Mesodermal cell (in vitro differentiated cells): ENCODE data around the gene CORO7.

Experiments
- H3K27ac ChIP-seq: 2 replicates; pipeline ENCODE4 v1.7.0; 2013; ENCODE audit warnings: mild to moderate bottlenecking, low read depth, low read length, moderate library complexity; ENCODE audit not compliant: severe bottlenecking
- H3K36me3 ChIP-seq: 2 replicates; pipeline ENCODE4 v1.7.1; 2013; ENCODE audit warnings: mild to moderate bottlenecking, low read length, moderate library complexity; ENCODE audit not compliant: control insufficient read depth, insufficient read depth
- H3K4me1 ChIP-seq: one replicate; pipeline ENCODE4 v1.7.1; 2013; ENCODE audit warnings: mild to moderate bottlenecking, low read length; ENCODE audit not compliant: insufficient read depth, control insufficient read depth, poor library complexity, severe bottlenecking
- H3K4me3 ChIP-seq: 2 replicates; pipeline ENCODE4 v1.7.0; 2013; ENCODE audit warnings: low read length, control low read depth, mild to moderate bottlenecking; ENCODE audit not compliant: insufficient read depth, poor library complexity, severe bottlenecking; ENCODE audit errors: extremely low read depth
- H3K9me3 ChIP-seq: 2 replicates; pipeline ENCODE4 v1.7.1; 2013; ENCODE audit warnings: mild to moderate bottlenecking, low read length, moderate library complexity; ENCODE audit not compliant: control insufficient read depth
- WGBS, 2 experiments: methylation state at CpG; one replicate each; pipeline ENCODE4 v1.1.5; 2013; ENCODE audit warnings: missing lambda C conversion rate in 2 of 2; ENCODE audit not compliant: insufficient coverage in 2 of 2; 5-methylcytosine and 5-hydroxymethylcytosine counted together

Gene CORO7

GRCh38 chr16:4330277-4330874 is 86.0 kb downstream of the CORO7 start:
- no peak overlapping the region for H3K4me3 ChIP-seq
- H3K9me3 ChIP-seq: no peaks in the 10 kb centered on the region
- peaks cover 23% of the 10 kb centered on the region for H3K36me3 ChIP-seq
- 59 to 65% methylated on average over 12 to 13 of the region's 14 CpGs for WGBS, 2 experiments
- no peak overlapping the region for H3K27ac ChIP-seq
- H3K4me1 ChIP-seq: peaks cover 27% of the 10 kb centered on the region

- 85 to 86% methylated on average over 11 to 12 of the region's 17 CpGs for WGBS, 2 experiments
- Histone ChIP-seq H3K4me3 (no peak overlapping the region), H3K4me1 (peaks cover 32% of the 10 kb centered on the region), H3K36me3 (peaks cover 13% of the 10 kb centered on the region), H3K27ac (peak overlapping the region; percentile 79), H3K9me3 (no peaks in the 10 kb centered on the region)
Measured at GRCh38 chr16:4328782-4329775, 87.3 kb downstream of the CORO7 start.

GRCh38 chr16:4328046-4328781 is 88.2 kb downstream of the CORO7 start:
- peak overlapping the region; percentile 30 for H3K4me3 ChIP-seq
- WGBS, 2 experiments: 8 to 12% methylated on average over 25 of the region's 30 CpGs
- H3K4me1 ChIP-seq: peaks cover 40% of the 10 kb centered on the region
- peaks cover 8% of the 10 kb centered on the region for H3K36me3 ChIP-seq
- peak overlapping the region; percentile 79 for H3K27ac ChIP-seq
- no peaks in the 10 kb centered on the region for H3K9me3 ChIP-seq

GRCh38 chr16:4327386-4328045 is 88.9 kb downstream of the CORO7 start:
- H3K4me1 ChIP-seq: peaks cover 43% of the 10 kb centered on the region
- peak overlapping the region; percentile 30 for H3K4me3 ChIP-seq
- peaks cover 1% of the 10 kb centered on the region for H3K36me3 ChIP-seq
- 12 to 16% methylated on average over 29 to 30 of the region's 57 CpGs for WGBS, 2 experiments
- H3K27ac ChIP-seq: peak overlapping the region; percentile 79
- H3K9me3 ChIP-seq: no peaks in the 10 kb centered on the region

GRCh38 chr16:4325253-4325758 is 91.1 kb downstream of the CORO7 start:
- Histone ChIP-seq H3K4me1 (peaks cover 50% of the 10 kb centered on the region), H3K9me3 (no peaks in the 10 kb centered on the region), H3K4me3 (no peak overlapping the region), H3K27ac (no peak overlapping the region), H3K36me3 (no peaks in the 10 kb centered on the region)
- 93 to 98% methylated on average over 3 to 4 of the region's 6 CpGs for WGBS, 2 experiments

- WGBS, 2 experiments: 93 to 94% methylated on average over 17 to 21 of the region's 22 CpGs
- no peak overlapping the region for H3K4me3 ChIP-seq
Measured at GRCh38 chr16:4324492-4325252, 91.7 kb downstream of the CORO7 start.

GRCh38 chr16:4323845-4324488 is 92.4 kb downstream of the CORO7 start:
- WGBS, 2 experiments: 37 to 42% methylated on average over 8 of the region's 12 CpGs
- H3K36me3 ChIP-seq: no peaks in the 10 kb centered on the region
- H3K4me3 ChIP-seq: no peak overlapping the region
- peaks cover 53% of the 10 kb centered on the region for H3K4me1 ChIP-seq
- peak overlapping the region; percentile 33 for H3K27ac ChIP-seq
- H3K9me3 ChIP-seq: no peaks in the 10 kb centered on the region

More at GRCh38 chr16:4324492-4325252, 91.7 kb downstream of the CORO7 start:
- peaks cover 53% of the 10 kb centered on the region for H3K4me1 ChIP-seq
- H3K9me3 ChIP-seq: no peaks in the 10 kb centered on the region
- no peaks in the 10 kb centered on the region for H3K36me3 ChIP-seq
- H3K27ac ChIP-seq: peak overlapping the region; percentile 33

GRCh38 chr16:4323071-4323844 is 93.1 kb downstream of the CORO7 start:
- peaks cover 53% of the 10 kb centered on the region for H3K4me1 ChIP-seq
- H3K36me3 ChIP-seq: no peaks in the 10 kb centered on the region
- no peak overlapping the region for H3K4me3 ChIP-seq
- H3K9me3 ChIP-seq: no peaks in the 10 kb centered on the region
- 88 to 89% methylated on average over 15 to 17 of the region's 21 CpGs for WGBS, 2 experiments
- peak overlapping the region; percentile 33 for H3K27ac ChIP-seq
